ENCODE data around the gene CNPY4. TPM values are rescaled to one million over a fixed set of nuclear protein-coding genes. Genes with fewer than 3 reads are reported as not detected.

CNPY4 gene
- polyA plus RNA-seq, 1 donor from 2014 or later = 35.8 TPM

DNA sequence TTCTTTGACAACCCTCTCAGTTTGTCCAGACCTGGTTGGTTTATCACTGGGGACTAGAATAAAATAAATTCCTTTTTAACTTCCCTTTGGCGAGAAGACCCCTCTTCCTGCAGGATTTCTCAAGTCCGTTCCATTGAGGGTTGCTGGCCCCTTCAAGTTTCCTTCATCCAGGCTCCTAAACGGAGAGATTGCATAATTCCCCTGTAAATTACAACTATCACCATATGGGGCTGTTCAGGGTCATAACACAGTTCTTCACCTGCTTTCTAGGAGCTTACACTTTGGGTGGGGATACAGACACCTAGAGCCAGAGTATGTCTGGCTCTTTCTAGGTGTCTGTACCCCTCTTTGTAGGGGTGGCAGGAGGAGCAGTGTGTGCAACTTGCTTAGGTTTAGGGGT lies 33.9 kb upstream of the CNPY4 start:
- Histone ChIP-seq H3K36me3 (ENCODE audit: insufficient read depth, low read length) (no peaks in the 10 kb centered on the region), H3K9ac (ENCODE audit: low read length) (no peak overlapping the region), H4K20me1 (ENCODE audit: insufficient read depth) (no peaks in the 10 kb centered on the region), H3K4me3 (ENCODE audit: low read length) (no peak overlapping the region), H3K79me2 (replicated peaks; ENCODE audit: insufficient read depth, low read length) (peaks cover 13% of the 10 kb centered on the region), H3F3A (ENCODE audit: insufficient read depth, low read length, poor library complexity, severe bottlenecking) (no peaks in the 10 kb centered on the region), H3K9me2 (ENCODE audit: insufficient read depth, low read length) (no peaks in the 10 kb centered on the region), H3K27ac (ENCODE audit: low read length) (no peak overlapping the region), H3K27me3 (ENCODE audit: insufficient read depth, low read depth, low read length) (no peaks in the 10 kb centered on the region), H2AFZ (ENCODE audit: low read depth, low read length) (no peak overlapping the region), H3K9me3 (ENCODE audit: low read length) (no peaks in the 10 kb centered on the region), H3K4me2 (ENCODE audit: low read length) (no peak overlapping the region)
- TF ChIP-seq MXI1 (conservative IDR thresholded peaks at IDR 0.05; ENCODE audit: poor library complexity, severe bottlenecking) = no peak
- TF ChIP-seq, protein P1, sequence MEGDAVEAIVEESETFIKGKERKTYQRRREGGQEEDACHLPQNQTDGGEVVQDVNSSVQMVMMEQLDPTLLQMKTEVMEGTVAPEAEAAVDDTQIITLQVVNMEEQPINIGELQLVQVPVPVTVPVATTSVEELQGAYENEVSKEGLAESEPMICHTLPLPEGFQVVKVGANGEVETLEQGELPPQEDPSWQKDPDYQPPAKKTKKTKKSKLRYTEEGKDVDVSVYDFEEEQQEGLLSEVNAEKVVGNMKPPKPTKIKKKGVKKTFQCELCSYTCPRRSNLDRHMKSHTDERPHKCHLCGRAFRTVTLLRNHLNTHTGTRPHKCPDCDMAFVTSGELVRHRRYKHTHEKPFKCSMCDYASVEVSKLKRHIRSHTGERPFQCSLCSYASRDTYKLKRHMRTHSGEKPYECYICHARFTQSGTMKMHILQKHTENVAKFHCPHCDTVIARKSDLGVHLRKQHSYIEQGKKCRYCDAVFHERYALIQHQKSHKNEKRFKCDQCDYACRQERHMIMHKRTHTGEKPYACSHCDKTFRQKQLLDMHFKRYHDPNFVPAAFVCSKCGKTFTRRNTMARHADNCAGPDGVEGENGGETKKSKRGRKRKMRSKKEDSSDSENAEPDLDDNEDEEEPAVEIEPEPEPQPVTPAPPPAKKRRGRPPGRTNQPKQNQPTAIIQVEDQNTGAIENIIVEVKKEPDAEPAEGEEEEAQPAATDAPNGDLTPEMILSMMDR (IDR thresholded peaks at IDR 0.05; ENCODE audit: poor library complexity, severe bottlenecking) = no peak
- no peak for TF ChIP-seq RAD21 (conservative IDR thresholded peaks at IDR 0.05)

DNA sequence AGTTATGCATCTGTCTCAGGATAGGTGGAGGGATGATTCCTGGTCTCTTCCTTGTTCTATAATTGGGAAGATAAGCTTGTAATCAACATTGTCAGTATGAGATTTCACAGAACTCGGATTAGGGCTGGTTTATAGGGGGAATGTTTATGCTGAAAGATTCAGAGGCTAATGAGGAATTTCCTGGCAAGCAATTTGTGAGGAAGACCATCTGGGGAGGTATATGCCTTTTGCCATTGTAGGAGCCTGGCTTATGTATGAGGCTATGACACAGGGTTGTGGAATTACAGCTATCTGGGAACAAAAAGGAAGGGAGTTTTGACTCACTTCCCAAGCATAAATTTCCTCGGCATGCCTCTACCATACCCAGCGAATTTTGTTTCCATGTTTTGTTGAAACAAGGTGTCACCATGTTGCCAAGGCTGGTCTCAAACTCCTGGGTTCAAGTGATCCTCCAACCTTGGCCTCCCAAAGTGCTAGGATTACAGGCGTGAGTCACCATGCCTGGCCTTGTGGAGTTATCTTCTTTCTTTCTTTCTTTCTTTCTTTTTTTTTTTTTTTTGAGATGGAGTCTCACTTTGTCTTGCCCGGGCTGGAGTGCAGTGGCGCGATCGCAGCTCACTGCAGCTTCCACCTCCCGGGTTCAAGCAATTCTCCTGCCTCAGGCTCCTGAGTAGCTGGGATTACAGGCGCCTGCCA lies 32.2 kb upstream of the CNPY4 start:
- Histone ChIP-seq H3K27ac (ENCODE audit: low read length) (no peak overlapping the region), H3F3A (ENCODE audit: insufficient read depth, low read length, poor library complexity, severe bottlenecking) (no peaks in the 10 kb centered on the region), H3K9me2 (ENCODE audit: insufficient read depth, low read length) (no peaks in the 10 kb centered on the region), H3K9ac (ENCODE audit: low read length) (no peak overlapping the region), H3K4me2 (ENCODE audit: low read length) (no peak overlapping the region), H4K20me1 (ENCODE audit: insufficient read depth) (no peaks in the 10 kb centered on the region), H3K4me3 (ENCODE audit: low read length) (no peak overlapping the region), H3K36me3 (ENCODE audit: insufficient read depth, low read length) (no peaks in the 10 kb centered on the region), H3K27me3 (ENCODE audit: insufficient read depth, low read depth, low read length) (no peaks in the 10 kb centered on the region), H3K9me3 (ENCODE audit: low read length) (no peaks in the 10 kb centered on the region), H2AFZ (ENCODE audit: low read depth, low read length) (no peak overlapping the region), H3K79me2 (replicated peaks; ENCODE audit: insufficient read depth, low read length) (peaks cover 4% of the 10 kb centered on the region)
- TF ChIP-seq, protein P2, sequence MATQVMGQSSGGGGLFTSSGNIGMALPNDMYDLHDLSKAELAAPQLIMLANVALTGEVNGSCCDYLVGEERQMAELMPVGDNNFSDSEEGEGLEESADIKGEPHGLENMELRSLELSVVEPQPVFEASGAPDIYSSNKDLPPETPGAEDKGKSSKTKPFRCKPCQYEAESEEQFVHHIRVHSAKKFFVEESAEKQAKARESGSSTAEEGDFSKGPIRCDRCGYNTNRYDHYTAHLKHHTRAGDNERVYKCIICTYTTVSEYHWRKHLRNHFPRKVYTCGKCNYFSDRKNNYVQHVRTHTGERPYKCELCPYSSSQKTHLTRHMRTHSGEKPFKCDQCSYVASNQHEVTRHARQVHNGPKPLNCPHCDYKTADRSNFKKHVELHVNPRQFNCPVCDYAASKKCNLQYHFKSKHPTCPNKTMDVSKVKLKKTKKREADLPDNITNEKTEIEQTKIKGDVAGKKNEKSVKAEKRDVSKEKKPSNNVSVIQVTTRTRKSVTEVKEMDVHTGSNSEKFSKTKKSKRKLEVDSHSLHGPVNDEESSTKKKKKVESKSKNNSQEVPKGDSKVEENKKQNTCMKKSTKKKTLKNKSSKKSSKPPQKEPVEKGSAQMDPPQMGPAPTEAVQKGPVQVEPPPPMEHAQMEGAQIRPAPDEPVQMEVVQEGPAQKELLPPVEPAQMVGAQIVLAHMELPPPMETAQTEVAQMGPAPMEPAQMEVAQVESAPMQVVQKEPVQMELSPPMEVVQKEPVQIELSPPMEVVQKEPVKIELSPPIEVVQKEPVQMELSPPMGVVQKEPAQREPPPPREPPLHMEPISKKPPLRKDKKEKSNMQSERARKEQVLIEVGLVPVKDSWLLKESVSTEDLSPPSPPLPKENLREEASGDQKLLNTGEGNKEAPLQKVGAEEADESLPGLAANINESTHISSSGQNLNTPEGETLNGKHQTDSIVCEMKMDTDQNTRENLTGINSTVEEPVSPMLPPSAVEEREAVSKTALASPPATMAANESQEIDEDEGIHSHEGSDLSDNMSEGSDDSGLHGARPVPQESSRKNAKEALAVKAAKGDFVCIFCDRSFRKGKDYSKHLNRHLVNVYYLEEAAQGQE (IDR thresholded peaks at IDR 0.05; ENCODE audit: borderline replicate concordance) = no peak
- TF ChIP-seq, protein P1 (IDR thresholded peaks at IDR 0.05; ENCODE audit: poor library complexity, severe bottlenecking) = no peak
- TF ChIP-seq EZH2 (IDR thresholded peaks at IDR 0.05; ENCODE audit: borderline replicate concordance, insufficient read depth, low read length, poor library complexity, severe bottlenecking) (no peak), POLR2AphosphoS5 (IDR thresholded peaks at IDR 0.05) (no peak), TAF1 (IDR thresholded peaks at IDR 0.05; ENCODE audit: low read depth) (no peak), SMC3 (conservative IDR thresholded peaks at IDR 0.05; ENCODE audit: poor library complexity) (no peak), RAD21 (conservative IDR thresholded peaks at IDR 0.05) (no peak), EP300 (conservative IDR thresholded peaks at IDR 0.05; ENCODE audit: poor library complexity, severe bottlenecking) (no peak), MXI1 (conservative IDR thresholded peaks at IDR 0.05; ENCODE audit: poor library complexity, severe bottlenecking) (no peak)
